K562 treated with DMSO at 1 percent for 24 hours (cell line): ENCODE measurements around the gene OR10G6. TPM values are rescaled to one million over a fixed set of nuclear protein-coding genes. Genes with fewer than 3 reads are reported as not detected.

Experiments
- total RNA-seq: library from RNA; unstranded; fragments of 300-600 nt; gene quantifications from 2 replicates; pipeline ENCODE4 v1.2.3, GENCODE V29; 2022; ENCODE audit warnings: low read depth; ENCODE audit not compliant: insufficient read depth

OR10G6 gene
- total RNA-seq = not detected in 2 replicates

GRCh38 chr11:123995119-123995518 lies at the start of gene OR10G6:
Gene OR10G6 (minus strand): TSS chr11:123995161. CDS start chr11:123995161, 0 bp downstream.

GRCh38 chr11:124041254-124041653 lies 46.3 kb upstream of the OR10G6 start, which contains the start of gene OR10G7:
Gene OR10G7 (minus strand): TSS chr11:124041325. CDS start chr11:124039001, 2,324 bp downstream.

GRCh38 chr11:124026498-124026897 lies 31.5 kb upstream of the OR10G6 start, which contains the start of gene OR10G8:
Gene OR10G8 (plus strand): TSS chr11:124026798. CDS start chr11:124029623, 2,825 bp downstream.

GRCh38 chr11:124012697-124013096 lies 17.7 kb upstream of the OR10G6 start, which contains the start of gene OR10G4:
Gene OR10G4 (plus strand): TSS chr11:124012997. CDS start chr11:124015575, 2,578 bp downstream.

GRCh38 chr11:123977731-123978347 lies 17.1 kb downstream of the OR10G6 start, which contains the start of gene OR10S1:
Gene OR10S1 (minus strand): TSS chr11:123977781. CDS start chr11:123977664, 117 bp downstream.

Other genes with a start within 250 kb of the OR10G6 start
- not detected in 2 replicates for gene OR6X1, start 240.6 kb downstream of the OR10G6 start, total RNA-seq
- gene OR6M1, start 188.8 kb downstream of the OR10G6 start, total RNA-seq = not detected in 2 replicates
- gene TMEM225, start 109.5 kb downstream of the OR10G6 start, total RNA-seq = not detected in 2 replicates
- not detected in 2 replicates for gene OR8D4, start 93.0 kb downstream of the OR10G6 start, total RNA-seq
- gene OR4D5, start 55.5 kb downstream of the OR10G6 start, total RNA-seq = not detected in 2 replicates
- not detected in 2 replicates for gene OR6T1, start 51.3 kb downstream of the OR10G6 start, total RNA-seq
- not detected in 2 replicates for gene OR10S1, start 17.4 kb downstream of the OR10G6 start, total RNA-seq
- gene OR10G4, start 17.8 kb upstream of the OR10G6 start, total RNA-seq = not detected in 2 replicates
- gene OR10G9, start 27.9 kb upstream of the OR10G6 start, total RNA-seq = not detected in 2 replicates
- gene OR10G8, start 31.6 kb upstream of the OR10G6 start, total RNA-seq = not detected in 2 replicates
- not detected in 2 replicates for gene OR10G7, start 46.2 kb upstream of the OR10G6 start, total RNA-seq
- 16.7 and 17.6 TPM in 2 replicates for gene VWA5A, start 120.3 kb upstream of the OR10G6 start, total RNA-seq
- gene OR10D3, start 188.2 kb upstream of the OR10G6 start, total RNA-seq = not detected in 2 replicates
- gene OR8G1, start 245.9 kb upstream of the OR10G6 start, total RNA-seq = not detected in 2 replicates